HepG2 (cell line): ENCODE data around the gene PPP1R1B. TPM values are rescaled to one million over a fixed set of nuclear protein-coding genes. Genes with fewer than 3 reads are reported as not detected.

Source experiments
- CENPT ChIP-seq: sonication (generic); formaldehyde crosslinking; IDR thresholded peaks from 2 replicates; pipeline ENCODE4 v1.8.0; 2022; ENCODE audit warnings: low read depth, mild to moderate bottlenecking, moderate library complexity, missing genetic modification reagents
- DMAP1 ChIP-seq: IDR thresholded peaks from 2 replicates; pipeline ENCODE4 v1.6.1; 2016
- KIAA2018 ChIP-seq: sonication (generic); formaldehyde crosslinking; IDR thresholded peaks from 2 replicates; pipeline ENCODE4 v1.5.0; 2020; ENCODE audit warnings: mild to moderate bottlenecking, missing genetic modification reagents, borderline replicate concordance
- KLF16 ChIP-seq, 2 experiments: sonication (generic) in 1 of 2; formaldehyde crosslinking in 1 of 2; IDR thresholded peaks; 2 replicates each; pipeline versions ENCODE4 v1.6.1 to v1.8.0; 2016 to 2023; ENCODE audit warnings: missing genetic modification reagents in 2 of 2, missing compliant biosample characterization in 1 of 2
- KMT2A ChIP-seq: sonication (generic); formaldehyde crosslinking; IDR thresholded peaks from 2 replicates; pipeline ENCODE4 v1.4.0; 2020; ENCODE audit warnings: missing genetic modification reagents
- NCOR1 ChIP-seq: fragments of 200-600 bp; sonication (generic); IDR thresholded peaks from 2 replicates; pipeline ENCODE4 v1.7.0; 2017; ENCODE audit warnings: antibody characterized with exemption, low read length, borderline replicate concordance
- NFE2L2 ChIP-seq: fragments of 150-350 bp; IDR thresholded peaks from 2 replicates; pipeline ENCODE4 v1.6.1; 2014; ENCODE audit warnings: low read length
- NFIC ChIP-seq: IDR thresholded peaks from 2 replicates; pipeline ENCODE4 v1.6.1; 2012; ENCODE audit warnings: mild to moderate bottlenecking, low read length, inconsistent platforms
- NFYC ChIP-seq: IDR thresholded peaks from 2 replicates; pipeline ENCODE4 v1.6.1; 2016; ENCODE audit warnings: missing genetic modification reagents, missing compliant biosample characterization
- NR2F2 ChIP-seq: IDR thresholded peaks from 2 replicates; pipeline ENCODE4 v1.6.1; 2012; ENCODE audit warnings: low read depth, inconsistent platforms, borderline replicate concordance
- PAF1 ChIP-seq: IDR thresholded peaks from 2 replicates; pipeline ENCODE4 v1.6.1; 2016; ENCODE audit warnings: missing genetic modification reagents, missing compliant biosample characterization
- PHF21A ChIP-seq: sonication (generic); formaldehyde crosslinking; IDR thresholded peaks from 2 replicates; pipeline ENCODE4 v1.5.0; 2020; ENCODE audit warnings: mild to moderate bottlenecking, missing genetic modification reagents
- SMC3 ChIP-seq: IDR thresholded peaks from 2 replicates; pipeline ENCODE4 v1.6.1; 2011; ENCODE audit warnings: low read length, improper control_type of control experiment
- TBL1XR1 ChIP-seq: fragments of 150-350 bp; IDR thresholded peaks from 2 replicates; pipeline ENCODE4 v1.6.1; 2014; ENCODE audit warnings: borderline replicate concordance, low read length; ENCODE audit not compliant: partially characterized antibody
- TEAD3 ChIP-seq: optimal IDR thresholded peaks from 2 replicates; pipeline ENCODE3; 2016; ENCODE audit warnings: borderline replicate concordance
- ZNF33B ChIP-seq: sonication (generic); formaldehyde crosslinking; IDR thresholded peaks from 2 replicates; pipeline ENCODE4 v1.5.1; 2020; ENCODE audit warnings: mild to moderate bottlenecking, missing genetic modification reagents
- ZNF75D ChIP-seq: sonication (generic); formaldehyde crosslinking; IDR thresholded peaks from 2 replicates; pipeline ENCODE4 v1.8.1; 2023; ENCODE audit warnings: missing genetic modification reagents, mild to moderate bottlenecking, borderline replicate concordance
- ZSCAN9 ChIP-seq: IDR thresholded peaks from 2 replicates; pipeline ENCODE4 v1.6.1; 2016; ENCODE audit warnings: borderline replicate concordance
- polyA plus RNA-seq, 8 experiments: library from polyadenylated mRNA; depleted of rRNA in 3 of 8; stranded (reverse) in 7 of 8; unstranded in 1 of 8; fragments of >200 nt; fragmentation: Illumina TruSeq in 4 of 8; extraction: Trizol in 4 of 8; gene quantifications; 2 replicates each; pipeline versions ENCODE4 v1.2.1 to v1.2.3, GENCODE V29; 2011 to 2016; ENCODE audit warnings: low read depth in 4 of 8, missing spikeins in 1 of 8, mixed read lengths in 1 of 8; ENCODE audit not compliant: insufficient read depth in 1 of 8
- total RNA-seq, 5 experiments: library from RNA; depleted of rRNA; stranded (reverse); fragments of >200 nt; fragmentation: Illumina TruSeq; extraction: Trizol; gene quantifications; 2 replicates each; pipeline ENCODE4 v1.2.3, GENCODE V29; 2016; ENCODE audit warnings: low read depth in 1 of 5
- TF ChIP-seq, protein P1 (sequence below): sonication (generic); formaldehyde crosslinking; IDR thresholded peaks from 2 replicates; pipeline ENCODE4 v1.5.0; 2020; ENCODE audit warnings: missing genetic modification reagents
- TF ChIP-seq, protein P2 (sequence below): sonication (generic); formaldehyde crosslinking; IDR thresholded peaks from 2 replicates; pipeline ENCODE4 v1.8.1; 2023; ENCODE audit warnings: mild to moderate bottlenecking, missing genetic modification reagents

Gene PPP1R1B
- total and polyA plus RNA-seq, 2 of the 13 experiments (the other 11 are each of a cell fraction or from before 2014, with no cell fraction given): 0.08 TPM; not detected in 1

GRCh38 chr17:39671651-39672521 is 45.1 kb downstream of the PPP1R1B start (continued):
- TF ChIP-seq, protein P1, sequence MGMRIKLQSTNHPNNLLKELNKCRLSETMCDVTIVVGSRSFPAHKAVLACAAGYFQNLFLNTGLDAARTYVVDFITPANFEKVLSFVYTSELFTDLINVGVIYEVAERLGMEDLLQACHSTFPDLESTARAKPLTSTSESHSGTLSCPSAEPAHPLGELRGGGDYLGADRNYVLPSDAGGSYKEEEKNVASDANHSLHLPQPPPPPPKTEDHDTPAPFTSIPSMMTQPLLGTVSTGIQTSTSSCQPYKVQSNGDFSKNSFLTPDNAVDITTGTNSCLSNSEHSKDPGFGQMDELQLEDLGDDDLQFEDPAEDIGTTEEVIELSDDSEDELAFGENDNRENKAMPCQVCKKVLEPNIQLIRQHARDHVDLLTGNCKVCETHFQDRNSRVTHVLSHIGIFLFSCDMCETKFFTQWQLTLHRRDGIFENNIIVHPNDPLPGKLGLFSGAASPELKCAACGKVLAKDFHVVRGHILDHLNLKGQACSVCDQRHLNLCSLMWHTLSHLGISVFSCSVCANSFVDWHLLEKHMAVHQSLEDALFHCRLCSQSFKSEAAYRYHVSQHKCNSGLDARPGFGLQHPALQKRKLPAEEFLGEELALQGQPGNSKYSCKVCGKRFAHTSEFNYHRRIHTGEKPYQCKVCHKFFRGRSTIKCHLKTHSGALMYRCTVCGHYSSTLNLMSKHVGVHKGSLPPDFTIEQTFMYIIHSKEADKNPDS: peak; percentile 64; the same call in 1 of the 2 replicates
- TF ChIP-seq DMAP1 (CRISPR knock-in tag) (no peak), NFYC (CRISPR knock-in tag) (no peak), KMT2A (CRISPR knock-in tag) (peak; percentile 31; the same call in 1 of the 2 replicates), NFIC (no peak), NR2F2 (no peak), ZNF75D (CRISPR knock-in tag) (no peak), PHF21A (no peak), ZSCAN9 (no peak), TEAD3 (CRISPR knock-in tag) (no peak), PAF1 (CRISPR knock-in tag) (no peak), KLF16 (CRISPR knock-in tag; IDR thresholded peaks at IDR 0.05) (peak in 1 of 2 experiments; percentile 51; a peak in 1 of 4 replicates), ZNF33B (CRISPR knock-in tag) (peak; percentile 86; the same call in 1 of the 2 replicates), NCOR1 (no peak), SMC3 (peak; percentile 69), CENPT (peak; percentile 83; the same call in 1 of the 2 replicates), TBL1XR1 (no peak), KIAA2018 (no peak), NFE2L2 (peak; percentile 11; the same call in 1 of the 2 replicates)
- TF ChIP-seq, protein P2, sequence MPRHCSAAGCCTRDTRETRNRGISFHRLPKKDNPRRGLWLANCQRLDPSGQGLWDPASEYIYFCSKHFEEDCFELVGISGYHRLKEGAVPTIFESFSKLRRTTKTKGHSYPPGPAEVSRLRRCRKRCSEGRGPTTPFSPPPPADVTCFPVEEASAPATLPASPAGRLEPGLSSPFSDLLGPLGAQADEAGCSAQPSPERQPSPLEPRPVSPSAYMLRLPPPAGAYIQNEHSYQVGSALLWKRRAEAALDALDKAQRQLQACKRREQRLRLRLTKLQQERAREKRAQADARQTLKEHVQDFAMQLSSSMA: no peak
